ENCODE results near the gene HDAC1. TPM values are rescaled to one million over a fixed set of nuclear protein-coding genes. Genes with fewer than 3 reads are reported as not detected.

The HDAC1 gene
- total and polyA plus RNA-seq, 2 of the 13 experiments (the other 11 are each of a cell fraction or from before 2014, with no cell fraction given): 93.5 to 189 TPM

DNA sequence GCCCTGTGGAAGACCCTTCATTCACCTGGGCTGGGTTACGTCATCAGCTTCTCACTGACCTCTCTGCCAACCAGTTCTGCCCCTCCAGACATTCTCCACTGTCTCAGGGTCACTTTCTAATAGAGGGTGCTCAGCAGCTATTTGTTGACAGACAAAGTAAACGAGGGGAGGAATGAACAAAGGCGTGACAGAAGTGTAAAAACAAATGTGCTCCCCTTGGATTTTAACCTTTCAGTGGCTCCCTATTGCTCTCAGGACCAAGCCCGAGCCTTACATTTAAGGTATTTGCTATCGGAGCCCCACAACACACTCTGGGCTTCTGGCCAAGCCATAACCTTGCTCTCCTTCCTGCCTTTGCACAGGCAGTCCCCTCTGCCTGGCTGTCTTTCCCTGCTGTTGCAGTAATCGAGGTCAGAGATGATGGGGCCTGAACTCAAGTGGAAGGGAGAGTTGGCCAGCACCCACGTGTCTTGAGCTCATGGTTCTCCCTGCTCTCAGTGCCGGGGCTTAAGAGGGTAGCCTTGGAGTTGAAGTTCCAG is 53.5 kb downstream of the HDAC1 start (continued):
- TF ChIP-seq SMAD1 (CRISPR knock-in tag; IDR thresholded peaks at IDR 0.05; ENCODE audit: borderline replicate concordance, low read depth): peak; percentile 55; the same call in 1 of the 2 replicates
- no peak for TF ChIP-seq GTF2F1 (IDR thresholded peaks at IDR 0.05; ENCODE audit: low read length)
- TF ChIP-seq ZSCAN20 (CRISPR knock-in tag; IDR thresholded peaks at IDR 0.05; ENCODE audit: borderline replicate concordance): no peak
- TF ChIP-seq THYN1 (CRISPR knock-in tag; IDR thresholded peaks at IDR 0.05; ENCODE audit: borderline replicate concordance, low read depth): no peak
- TF ChIP-seq CBX5 (CRISPR knock-in tag; IDR thresholded peaks at IDR 0.05; ENCODE audit: borderline replicate concordance): no peak
- TF ChIP-seq SUZ12 (IDR thresholded peaks at IDR 0.05; ENCODE audit: low read depth, low read length): no peak
- TF ChIP-seq ZNF441 (CRISPR knock-in tag; IDR thresholded peaks at IDR 0.05; ENCODE audit: borderline replicate concordance): no peak
- no peak for TF ChIP-seq CENPT (CRISPR knock-in tag; IDR thresholded peaks at IDR 0.05; ENCODE audit: low read depth)
- no peak for TF ChIP-seq AGO1 (IDR thresholded peaks at IDR 0.05; ENCODE audit: low read depth, low read length, poor library complexity, severe bottlenecking)
- TF ChIP-seq FOXK1 (CRISPR knock-in tag; IDR thresholded peaks at IDR 0.05; ENCODE audit: borderline replicate concordance, low read depth): peak; percentile 37; the same call in 1 of the 2 replicates
- TF ChIP-seq SSRP1 (CRISPR knock-in tag; IDR thresholded peaks at IDR 0.05): no peak; the same call in 1 of the 2 replicates
- no peak for TF ChIP-seq ZBTB26 (CRISPR knock-in tag; IDR thresholded peaks at IDR 0.05; ENCODE audit: borderline replicate concordance)
- TF ChIP-seq ZNF335 (CRISPR knock-in tag; IDR thresholded peaks at IDR 0.05): no peak
- TF ChIP-seq ZNF512 (CRISPR knock-in tag; IDR thresholded peaks at IDR 0.05): no peak
- no peak for TF ChIP-seq PREB (CRISPR knock-in tag; IDR thresholded peaks at IDR 0.05)
- TF ChIP-seq, protein P1, sequence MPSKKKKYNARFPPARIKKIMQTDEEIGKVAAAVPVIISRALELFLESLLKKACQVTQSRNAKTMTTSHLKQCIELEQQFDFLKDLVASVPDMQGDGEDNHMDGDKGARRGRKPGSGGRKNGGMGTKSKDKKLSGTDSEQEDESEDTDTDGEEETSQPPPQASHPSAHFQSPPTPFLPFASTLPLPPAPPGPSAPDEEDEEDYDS (CRISPR knock-in tag; IDR thresholded peaks at IDR 0.05): no peak
- TF ChIP-seq DR1 (CRISPR knock-in tag; IDR thresholded peaks at IDR 0.05): no peak
- no peak for TF ChIP-seq ZNF101 (CRISPR knock-in tag; IDR thresholded peaks at IDR 0.05; ENCODE audit: borderline replicate concordance, low read depth)
- TF ChIP-seq, protein P2, sequence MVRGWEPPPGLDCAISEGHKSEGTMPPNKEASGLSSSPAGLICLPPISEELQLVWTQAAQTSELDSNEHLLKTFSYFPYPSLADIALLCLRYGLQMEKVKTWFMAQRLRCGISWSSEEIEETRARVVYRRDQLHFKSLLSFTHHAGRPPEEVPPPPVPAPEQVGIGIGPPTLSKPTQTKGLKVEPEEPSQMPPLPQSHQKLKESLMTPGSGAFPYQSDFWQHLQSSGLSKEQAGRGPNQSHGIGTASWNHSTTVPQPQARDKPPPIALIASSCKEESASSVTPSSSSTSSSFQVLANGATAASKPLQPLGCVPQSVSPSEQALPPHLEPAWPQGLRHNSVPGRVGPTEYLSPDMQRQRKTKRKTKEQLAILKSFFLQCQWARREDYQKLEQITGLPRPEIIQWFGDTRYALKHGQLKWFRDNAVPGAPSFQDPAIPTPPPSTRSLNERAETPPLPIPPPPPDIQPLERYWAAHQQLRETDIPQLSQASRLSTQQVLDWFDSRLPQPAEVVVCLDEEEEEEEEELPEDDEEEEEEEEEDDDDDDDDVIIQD (CRISPR knock-in tag; IDR thresholded peaks at IDR 0.05; ENCODE audit: low read depth): no peak
- no peak; the same call in 1 of the 2 replicates for TF ChIP-seq ZNF143 (CRISPR knock-in tag; IDR thresholded peaks at IDR 0.05)
- TF ChIP-seq MIXL1 (CRISPR knock-in tag; IDR thresholded peaks at IDR 0.05): no peak
- TF ChIP-seq ZNF337 (CRISPR knock-in tag; IDR thresholded peaks at IDR 0.05; ENCODE audit: borderline replicate concordance, low read depth): no peak
- TF ChIP-seq, protein P3, sequence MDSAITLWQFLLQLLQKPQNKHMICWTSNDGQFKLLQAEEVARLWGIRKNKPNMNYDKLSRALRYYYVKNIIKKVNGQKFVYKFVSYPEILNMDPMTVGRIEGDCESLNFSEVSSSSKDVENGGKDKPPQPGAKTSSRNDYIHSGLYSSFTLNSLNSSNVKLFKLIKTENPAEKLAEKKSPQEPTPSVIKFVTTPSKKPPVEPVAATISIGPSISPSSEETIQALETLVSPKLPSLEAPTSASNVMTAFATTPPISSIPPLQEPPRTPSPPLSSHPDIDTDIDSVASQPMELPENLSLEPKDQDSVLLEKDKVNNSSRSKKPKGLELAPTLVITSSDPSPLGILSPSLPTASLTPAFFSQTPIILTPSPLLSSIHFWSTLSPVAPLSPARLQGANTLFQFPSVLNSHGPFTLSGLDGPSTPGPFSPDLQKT (CRISPR knock-in tag; IDR thresholded peaks at IDR 0.05; ENCODE audit: borderline replicate concordance): no peak
- TF ChIP-seq ZNF17 (CRISPR knock-in tag; IDR thresholded peaks at IDR 0.05): no peak

Measured in HepG2 (cell line).